GM19238 (cell line): ENCODE data around the gene NREP.

Experiments used
- DNase-seq: peaks from one replicate; pipeline ENCODE4 v3.0.0; 2011; ENCODE audit warnings: low spot score; ENCODE audit not compliant: insufficient read length

NREP gene

GRCh38 chr5:111765613-111766571 lies 8.9 kb upstream of the NREP start:
- DNase-seq, result no peak

GRCh38 chr5:111764019-111764418 lies 7.0 kb upstream of the NREP start:
- DNase-seq, result no peak

GRCh38 chr5:111762895-111763294 lies 5.9 kb upstream of the NREP start:
- no peak for DNase-seq

- DNase-seq, result no peak
These were observed 1.3 kb upstream of the NREP start for GRCh38 chr5:111758284-111758628.

GRCh38 chr5:111757355-111758283 lies 625 bp upstream of the NREP start:
- DNase-seq, result peak; percentile 72

GRCh38 chr5:111755942-111756381 lies 1.0 kb downstream of the NREP start:
- DNase-seq, result no peak

- DNase-seq, result no peak
These were observed 1.6 kb downstream of the NREP start for GRCh38 chr5:111755345-111755941.

GRCh38 chr5:111753884-111754589 lies 3.0 kb downstream of the NREP start:
- DNase-seq, result no peak

GRCh38 chr5:111752426-111752965 lies 4.5 kb downstream of the NREP start:
- DNase-seq, result no peak

GRCh38 chr5:111749303-111750026 lies 7.5 kb downstream of the NREP start:
- no peak for DNase-seq

- DNase-seq, result no peak
These were observed 8.7 kb downstream of the NREP start for GRCh38 chr5:111748304-111748763.

- DNase-seq, result no peak
These were observed 9.7 kb downstream of the NREP start for GRCh38 chr5:111747337-111747736.

GRCh38 chr5:111746791-111747190 lies 10.2 kb downstream of the NREP start:
- no peak for DNase-seq

- no peak for DNase-seq
These were observed 11.8 kb downstream of the NREP start for GRCh38 chr5:111745075-111745739.

- DNase-seq, result no peak
These were observed 12.5 kb downstream of the NREP start for GRCh38 chr5:111744455-111744854.

GRCh38 chr5:111743988-111744387 lies 13.0 kb downstream of the NREP start:
- no peak for DNase-seq

- DNase-seq, result no peak
These were observed 13.5 kb downstream of the NREP start for GRCh38 chr5:111743512-111743911.

GRCh38 chr5:111742177-111742994 lies 14.6 kb downstream of the NREP start:
- no peak for DNase-seq

GRCh38 chr5:111741278-111741677 lies 15.7 kb downstream of the NREP start:
- no peak for DNase-seq
